ENCODE measurements around the gene PRUNE2. TPM values are rescaled to one million over a fixed set of nuclear protein-coding genes. Genes with fewer than 3 reads are reported as not detected.
"Not testable (repeated sequence)": the region's sequence is repeated elsewhere in the genome, so short reads cannot be mapped to it uniquely, and the experiment has no call there.

The PRUNE2 gene
- total and polyA plus RNA-seq, 9 donors: 2.5 to 45.8 (median 13.7) TPM

DNA sequence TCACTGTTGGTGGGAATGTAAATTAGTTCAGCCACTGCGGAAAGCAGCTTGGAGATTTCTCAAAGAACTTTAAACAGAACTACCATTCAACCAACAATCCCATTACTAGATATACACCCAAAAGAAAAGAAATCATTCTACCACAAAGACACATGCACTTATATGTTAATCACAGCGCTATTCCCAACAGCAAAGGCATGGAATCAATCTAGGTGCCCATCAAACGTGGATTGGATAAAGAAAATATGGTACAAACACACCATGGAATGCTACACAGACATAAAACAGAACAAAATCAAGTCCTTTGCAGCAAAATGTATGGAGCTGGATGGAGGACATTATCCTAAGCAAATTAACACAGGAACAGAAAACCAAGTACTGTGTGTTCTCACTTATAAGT is 42.1 kb downstream of the PRUNE2 start:
- WGBS, 3 donors: 74 to 83% (median 83%) methylated on average over 3 of the region's 3 CpGs
- no peak overlapping the region for H3K4me3 ChIP-seq
- intact Hi-C loops (cut with DNase I): no loop called here
- no peak overlapping the region for H3K27ac ChIP-seq
- DNase-seq: no peak
- TF ChIP-seq EP300 (IDR thresholded peaks at IDR 0.05): no peak
- TF ChIP-seq POLR2A (IDR thresholded peaks at IDR 0.05): no peak
- TF ChIP-seq, protein P1, sequence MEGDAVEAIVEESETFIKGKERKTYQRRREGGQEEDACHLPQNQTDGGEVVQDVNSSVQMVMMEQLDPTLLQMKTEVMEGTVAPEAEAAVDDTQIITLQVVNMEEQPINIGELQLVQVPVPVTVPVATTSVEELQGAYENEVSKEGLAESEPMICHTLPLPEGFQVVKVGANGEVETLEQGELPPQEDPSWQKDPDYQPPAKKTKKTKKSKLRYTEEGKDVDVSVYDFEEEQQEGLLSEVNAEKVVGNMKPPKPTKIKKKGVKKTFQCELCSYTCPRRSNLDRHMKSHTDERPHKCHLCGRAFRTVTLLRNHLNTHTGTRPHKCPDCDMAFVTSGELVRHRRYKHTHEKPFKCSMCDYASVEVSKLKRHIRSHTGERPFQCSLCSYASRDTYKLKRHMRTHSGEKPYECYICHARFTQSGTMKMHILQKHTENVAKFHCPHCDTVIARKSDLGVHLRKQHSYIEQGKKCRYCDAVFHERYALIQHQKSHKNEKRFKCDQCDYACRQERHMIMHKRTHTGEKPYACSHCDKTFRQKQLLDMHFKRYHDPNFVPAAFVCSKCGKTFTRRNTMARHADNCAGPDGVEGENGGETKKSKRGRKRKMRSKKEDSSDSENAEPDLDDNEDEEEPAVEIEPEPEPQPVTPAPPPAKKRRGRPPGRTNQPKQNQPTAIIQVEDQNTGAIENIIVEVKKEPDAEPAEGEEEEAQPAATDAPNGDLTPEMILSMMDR (IDR thresholded peaks at IDR 0.05): no peak
- H3K9me3 ChIP-seq: no peaks in the 10 kb centered on the region
- no peaks in the 10 kb centered on the region for H3K36me3 ChIP-seq
- H3K4me1 ChIP-seq (ENCODE audit: insufficient read depth): no peaks in the 10 kb centered on the region
- no peaks in the 10 kb centered on the region for H3K27me3 ChIP-seq

DNA sequence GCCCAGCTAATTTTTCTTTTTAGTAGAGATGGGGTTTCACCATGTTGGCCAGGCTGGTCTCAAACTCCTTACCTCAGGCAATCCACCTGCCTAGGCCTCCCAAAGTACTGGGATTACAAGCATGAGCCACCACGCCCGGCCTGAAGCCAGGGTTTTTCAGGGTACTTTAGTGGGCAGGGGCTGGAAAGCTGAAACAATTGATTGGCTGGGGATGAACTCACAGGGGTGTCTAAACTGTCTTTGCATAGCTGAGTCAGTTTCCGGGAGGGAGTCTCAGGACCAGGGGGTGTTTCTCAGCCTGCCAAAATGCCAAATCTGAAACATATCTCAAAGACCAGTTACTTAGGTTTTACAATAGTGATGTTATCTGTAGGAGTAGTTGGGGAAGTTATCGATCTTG is 46.1 kb downstream of the PRUNE2 start:
- H3K27me3 ChIP-seq: no peaks in the 10 kb centered on the region
- 75 to 79% (median 78%) methylated on average over 4 of the region's 4 CpGs for WGBS, 3 donors
- no peak overlapping the region for H3K4me3 ChIP-seq
- H3K4me1 ChIP-seq (ENCODE audit: insufficient read depth): no peaks in the 10 kb centered on the region
- TF ChIP-seq EP300 (IDR thresholded peaks at IDR 0.05) (no peak), POLR2A (IDR thresholded peaks at IDR 0.05) (no peak)
- TF ChIP-seq, protein P1 (IDR thresholded peaks at IDR 0.05): no peak
- no peak for DNase-seq
- intact Hi-C loops (cut with DNase I): no loop called here
- H3K27ac ChIP-seq: no peak overlapping the region
- H3K9me3 ChIP-seq: no peaks in the 10 kb centered on the region
- no peaks in the 10 kb centered on the region for H3K36me3 ChIP-seq

DNA sequence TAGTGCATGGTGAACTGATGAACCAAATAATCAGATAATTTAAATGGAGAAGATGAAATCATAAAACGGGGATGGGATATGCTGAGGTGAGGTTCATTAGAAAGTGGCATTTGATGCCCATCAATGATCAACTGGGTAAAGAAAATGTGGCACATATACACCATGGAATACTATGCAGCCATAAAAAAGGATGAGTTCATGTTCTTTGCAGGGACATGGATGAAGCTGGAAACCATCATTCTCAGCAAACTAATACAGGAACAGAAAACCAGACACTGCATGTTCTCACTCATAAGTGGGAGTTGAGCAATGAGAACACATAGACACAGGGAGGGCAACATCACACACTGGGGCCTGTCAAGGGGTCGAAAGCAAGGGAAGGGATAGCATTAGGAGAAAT is 47.7 kb downstream of the PRUNE2 start:
- H3K9me3 ChIP-seq; DNase-seq; H3K36me3 ChIP-seq; H3K4me1 ChIP-seq (ENCODE audit: insufficient read depth); intact Hi-C loops (cut with DNase I); H3K27me3 ChIP-seq; H3K4me3 ChIP-seq; H3K27ac ChIP-seq: not testable (repeated sequence)
- WGBS, 3 donors: 82 to 92% (median 84%) methylated on average over 2 of the region's 2 CpGs

DNA sequence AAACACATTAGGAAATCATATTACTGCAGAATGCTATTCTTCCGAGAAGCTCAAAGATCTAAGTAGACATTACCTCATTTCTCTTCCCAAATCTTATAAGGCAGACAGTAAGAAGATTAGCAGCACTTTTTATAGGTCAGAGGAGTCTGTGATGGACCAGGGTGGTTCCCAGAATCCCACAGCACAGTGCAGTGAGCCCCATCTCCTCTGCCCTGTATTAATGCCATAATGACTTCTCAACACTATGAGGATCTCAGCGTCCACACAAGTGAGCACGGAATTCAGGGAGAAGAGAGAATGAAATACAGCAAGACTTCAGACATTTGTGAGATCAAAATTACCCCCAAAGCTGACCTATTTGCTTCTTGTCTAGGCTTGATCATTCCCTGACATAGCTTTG is 49.9 kb downstream of the PRUNE2 start:
- Histone ChIP-seq H3K36me3 (no peaks in the 10 kb centered on the region), H3K27me3 (no peaks in the 10 kb centered on the region), H3K4me1 (ENCODE audit: insufficient read depth) (no peaks in the 10 kb centered on the region), H3K9me3 (no peaks in the 10 kb centered on the region), H3K4me3 (no peak overlapping the region), H3K27ac (no peak overlapping the region)
- WGBS, 3 donors: 82 to 90% (median 86%) methylated on average over 3 of the region's 3 CpGs
- intact Hi-C loops (cut with DNase I): no loop called here
- TF ChIP-seq EP300 (IDR thresholded peaks at IDR 0.05) (no peak), POLR2A (IDR thresholded peaks at IDR 0.05) (no peak)
- no peak for DNase-seq

DNA sequence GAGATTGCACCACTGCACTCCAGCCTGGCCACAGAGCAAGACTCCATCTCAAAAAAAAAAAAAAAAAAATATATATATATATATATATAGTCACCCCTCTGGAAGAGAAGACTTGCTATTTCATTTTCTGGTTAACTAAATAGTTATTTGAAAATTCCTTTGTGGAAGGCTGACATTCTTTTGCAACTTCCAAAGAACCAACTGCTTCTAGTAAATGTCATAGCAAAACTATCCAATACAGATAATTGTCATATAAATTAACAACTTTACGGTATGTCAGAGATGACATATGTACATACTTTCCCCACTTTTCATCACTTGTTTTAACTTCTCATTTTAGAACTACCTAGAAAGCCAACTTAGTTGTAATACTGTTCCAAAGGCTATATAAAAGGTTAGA is 50.9 kb downstream of the PRUNE2 start:
- no peak for DNase-seq
- H3K27me3 ChIP-seq: no peaks in the 10 kb centered on the region
- H3K4me3 ChIP-seq: no peak overlapping the region
- no peaks in the 10 kb centered on the region for H3K36me3 ChIP-seq
- TF ChIP-seq POLR2A (IDR thresholded peaks at IDR 0.05): no peak
- intact Hi-C loops (cut with DNase I): no loop called here
- 62 to 76% (median 72%) methylated on average over 1 of the region's 1 CpG for WGBS, 3 donors
- H3K4me1 ChIP-seq (ENCODE audit: insufficient read depth): no peaks in the 10 kb centered on the region
- H3K27ac ChIP-seq: no peak overlapping the region
- H3K9me3 ChIP-seq: no peaks in the 10 kb centered on the region

DNA sequence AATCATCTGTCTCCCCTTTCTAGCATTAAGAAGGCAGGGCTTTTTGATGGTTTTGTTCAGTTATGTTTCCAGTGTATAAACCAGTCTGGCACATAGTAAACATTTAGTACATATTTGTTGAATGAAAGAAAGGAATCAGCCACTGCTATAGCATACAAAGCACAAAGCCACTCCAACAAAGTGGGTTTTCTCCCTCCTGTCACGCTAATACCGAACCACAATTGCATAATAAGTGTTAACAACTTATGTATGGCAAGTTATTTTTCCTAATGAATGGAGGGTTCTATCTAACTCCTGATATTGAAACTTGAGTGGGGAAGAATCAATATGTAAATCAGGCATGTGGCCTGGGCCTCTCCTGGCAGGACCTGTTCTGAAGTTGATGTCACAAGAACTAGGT is 53.9 kb downstream of the PRUNE2 start:
- DNase-seq: no peak
- WGBS, 3 donors: 63 to 94% (median 91%) methylated on average over 2 of the region's 2 CpGs
- no peak overlapping the region for H3K4me3 ChIP-seq
- intact Hi-C loops (cut with DNase I): no loop called here
- H3K27me3 ChIP-seq: no peaks in the 10 kb centered on the region
- no peaks in the 10 kb centered on the region for H3K36me3 ChIP-seq
- no peaks in the 10 kb centered on the region for H3K9me3 ChIP-seq
- no peaks in the 10 kb centered on the region for H3K4me1 ChIP-seq (ENCODE audit: insufficient read depth)
- TF ChIP-seq EP300 (IDR thresholded peaks at IDR 0.05) (no peak), POLR2A (IDR thresholded peaks at IDR 0.05) (no peak)
- TF ChIP-seq, protein P1 (IDR thresholded peaks at IDR 0.05): no peak
- H3K27ac ChIP-seq: no peak overlapping the region
